ENCODE measurements around the gene STARD9.

- TF ChIP-seq CTCF (IDR thresholded peaks at IDR 0.05), result no peak
- no peak for TF ChIP-seq EP300 (IDR thresholded peaks at IDR 0.05)
Measured at GRCh38 chr15:42578984-42579537, 3.7 kb downstream of the STARD9 start.
